ENCODE results near the gene ZNF598. TPM values are rescaled to one million over a fixed set of nuclear protein-coding genes. Genes with fewer than 3 reads are reported as not detected.
A peak's percentile ranks its signal among the peaks of the same experiment; 100 is the strongest.

ZNF598 gene
- total RNA-seq, 1 experiment from 2014 or later = 70.9 TPM

- no peak for DNase-seq
- Histone ChIP-seq H3K27me3 (ENCODE audit: insufficient read depth, low read length) (no peaks in the 10 kb centered on the region), H3K9ac (ENCODE audit: extremely low read depth, insufficient read length, low read length) (peak overlapping the region; percentile 36), H3K79me2 (ENCODE audit: insufficient read depth, low read length) (no peaks in the 10 kb centered on the region), H3K14ac (ENCODE audit: insufficient read depth, low read length) (no peak overlapping the region), H2AK5ac (ENCODE audit: insufficient read length, low read length) (no peak overlapping the region), H3K79me1 (ENCODE audit: insufficient read depth, low read depth, low read length, poor library complexity, severe bottlenecking) (no peaks in the 10 kb centered on the region), H2BK120ac (ENCODE audit: low read depth, low read length, poor library complexity, severe bottlenecking) (no peak overlapping the region), H3K18ac (ENCODE audit: insufficient read length, low read depth, low read length) (no peak overlapping the region), H3K9me3 (ENCODE audit: control insufficient read depth, low read depth, low read length) (no peaks in the 10 kb centered on the region), H3K4ac (ENCODE audit: low read depth, low read length) (no peak overlapping the region), H3K23ac (ENCODE audit: insufficient read length, low read depth, low read length) (no peak overlapping the region), H4K5ac (ENCODE audit: insufficient read length, low read depth, low read length) (no peak overlapping the region), H3K27ac (ENCODE audit: insufficient read length, low read depth, low read length) (no peak overlapping the region), H2BK20ac (ENCODE audit: low read depth, low read length, poor library complexity, severe bottlenecking) (no peak overlapping the region), H2BK5ac (ENCODE audit: insufficient read length, low read length) (no peak overlapping the region), H4K8ac (replicated peaks; ENCODE audit: insufficient read length, low read depth, low read length) (no peak overlapping the region), H3K23me2 (ENCODE audit: insufficient read length, low read depth, low read length, poor library complexity, severe bottlenecking) (peaks cover 11% of the 10 kb centered on the region), H3K4me2 (ENCODE audit: insufficient read depth, insufficient read length, low read length) (peak overlapping the region; percentile 81), H3T11ph (ENCODE audit: low read length) (no peak overlapping the region), H4K20me1 (ENCODE audit: control insufficient read depth, insufficient read depth, insufficient read length) (no peaks in the 10 kb centered on the region), H2BK12ac (ENCODE audit: insufficient read length, low read depth, low read length) (no peak overlapping the region), H3K56ac (ENCODE audit: insufficient read length, low read depth, low read length) (no peak overlapping the region), H4K91ac (ENCODE audit: insufficient read length, low read depth, low read length) (no peak overlapping the region), H2AFZ (ENCODE audit: low read length) (no peak overlapping the region), H3K4me1 (ENCODE audit: insufficient read depth, low read length) (0 out of 2 replicates have a peak, but pooled peaks cover 3% of the 10 kb centered on the region), H2BK15ac (ENCODE audit: low read depth, low read length) (no peak overlapping the region)
- Mint-ChIP-seq H3K9me3 (no peaks in the 10 kb centered on the region), H3K36me3 (ENCODE audit: insufficient read depth in 1 of 3, low read depth in 3 of 3) (peaks cover 4 to 23% (median 23%) of the 10 kb centered on the region in 3 experiments; a peak in 6 of 7 replicates), H3K4me1 (peaks cover 10 to 15% of the 10 kb centered on the region in 2 experiments), H3K4me3 (peak overlapping the region; percentile 89 to 95), H3K27ac (peak overlapping the region in 1 of 3 experiments; percentile 22; a peak in 1 of 7 replicates), H3K27me3 (ENCODE audit: low read depth) (no peaks in the 10 kb centered on the region)
- no CpG with 5 or more reads among the region's 30 CpGs for WGBS (ENCODE audit: extremely low coverage, insufficient read length, low lambda C conversion rate)
- no peak for TF ChIP-seq CTCF (conservative IDR thresholded peaks at IDR 0.05)
Observed at GRCh38 chr16:2048116-2048543, 38.5 kb upstream of the ZNF598 start.
